T follicular helper cell (primary cell): ENCODE data around the gene SLC25A11.

Source experiments
- DNase-seq: peaks from one replicate; pipeline ENCODE4 v3.0.0-alpha.2; 2020; ENCODE audit warnings: low read depth

Gene SLC25A11

GRCh38 chr17:4895657-4896331 is 44.1 kb downstream of the SLC25A11 start:
- no peak for DNase-seq

GRCh38 chr17:4895121-4895520 is 44.7 kb downstream of the SLC25A11 start:
- no peak for DNase-seq

GRCh38 chr17:4893721-4894560 is 45.9 kb downstream of the SLC25A11 start:
- DNase-seq: no peak

- DNase-seq: no peak
These were observed 46.6 kb downstream of the SLC25A11 start for GRCh38 chr17:4893272-4893671.

GRCh38 chr17:4892499-4893221 is 47.2 kb downstream of the SLC25A11 start:
- DNase-seq: no peak

GRCh38 chr17:4891411-4892410 is 48.1 kb downstream of the SLC25A11 start:
- DNase-seq: no peak

- no peak for DNase-seq
These were observed 52.3 kb downstream of the SLC25A11 start for GRCh38 chr17:4887581-4887980.
